ENCODE results near the gene ZNF692.

DNA sequence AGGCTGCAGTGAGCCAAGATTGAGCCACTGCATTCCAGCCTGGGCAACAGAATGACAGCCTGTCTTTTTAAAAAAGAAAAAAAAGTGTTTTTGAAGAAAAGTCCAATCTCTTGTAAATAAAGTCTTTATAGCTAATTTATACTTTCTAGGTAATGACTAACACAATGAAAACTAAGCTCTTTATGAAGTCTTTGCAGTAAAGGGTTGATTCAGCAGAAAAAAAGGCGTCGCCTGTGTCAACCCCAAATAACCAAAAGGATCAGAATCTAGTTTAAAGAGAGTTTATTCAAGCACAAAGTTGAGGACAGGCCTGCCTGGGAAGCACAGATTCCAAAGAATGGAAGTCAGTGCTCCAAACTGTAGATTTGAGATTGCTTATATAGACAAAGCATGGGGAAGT is 32.9 kb upstream of the ZNF692 start:
- TF ChIP-seq, protein P1, sequence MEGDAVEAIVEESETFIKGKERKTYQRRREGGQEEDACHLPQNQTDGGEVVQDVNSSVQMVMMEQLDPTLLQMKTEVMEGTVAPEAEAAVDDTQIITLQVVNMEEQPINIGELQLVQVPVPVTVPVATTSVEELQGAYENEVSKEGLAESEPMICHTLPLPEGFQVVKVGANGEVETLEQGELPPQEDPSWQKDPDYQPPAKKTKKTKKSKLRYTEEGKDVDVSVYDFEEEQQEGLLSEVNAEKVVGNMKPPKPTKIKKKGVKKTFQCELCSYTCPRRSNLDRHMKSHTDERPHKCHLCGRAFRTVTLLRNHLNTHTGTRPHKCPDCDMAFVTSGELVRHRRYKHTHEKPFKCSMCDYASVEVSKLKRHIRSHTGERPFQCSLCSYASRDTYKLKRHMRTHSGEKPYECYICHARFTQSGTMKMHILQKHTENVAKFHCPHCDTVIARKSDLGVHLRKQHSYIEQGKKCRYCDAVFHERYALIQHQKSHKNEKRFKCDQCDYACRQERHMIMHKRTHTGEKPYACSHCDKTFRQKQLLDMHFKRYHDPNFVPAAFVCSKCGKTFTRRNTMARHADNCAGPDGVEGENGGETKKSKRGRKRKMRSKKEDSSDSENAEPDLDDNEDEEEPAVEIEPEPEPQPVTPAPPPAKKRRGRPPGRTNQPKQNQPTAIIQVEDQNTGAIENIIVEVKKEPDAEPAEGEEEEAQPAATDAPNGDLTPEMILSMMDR (IDR thresholded peaks at IDR 0.05; ENCODE audit: low read depth, low read length, missing input control): no peak
- TF ChIP-seq, protein P2, sequence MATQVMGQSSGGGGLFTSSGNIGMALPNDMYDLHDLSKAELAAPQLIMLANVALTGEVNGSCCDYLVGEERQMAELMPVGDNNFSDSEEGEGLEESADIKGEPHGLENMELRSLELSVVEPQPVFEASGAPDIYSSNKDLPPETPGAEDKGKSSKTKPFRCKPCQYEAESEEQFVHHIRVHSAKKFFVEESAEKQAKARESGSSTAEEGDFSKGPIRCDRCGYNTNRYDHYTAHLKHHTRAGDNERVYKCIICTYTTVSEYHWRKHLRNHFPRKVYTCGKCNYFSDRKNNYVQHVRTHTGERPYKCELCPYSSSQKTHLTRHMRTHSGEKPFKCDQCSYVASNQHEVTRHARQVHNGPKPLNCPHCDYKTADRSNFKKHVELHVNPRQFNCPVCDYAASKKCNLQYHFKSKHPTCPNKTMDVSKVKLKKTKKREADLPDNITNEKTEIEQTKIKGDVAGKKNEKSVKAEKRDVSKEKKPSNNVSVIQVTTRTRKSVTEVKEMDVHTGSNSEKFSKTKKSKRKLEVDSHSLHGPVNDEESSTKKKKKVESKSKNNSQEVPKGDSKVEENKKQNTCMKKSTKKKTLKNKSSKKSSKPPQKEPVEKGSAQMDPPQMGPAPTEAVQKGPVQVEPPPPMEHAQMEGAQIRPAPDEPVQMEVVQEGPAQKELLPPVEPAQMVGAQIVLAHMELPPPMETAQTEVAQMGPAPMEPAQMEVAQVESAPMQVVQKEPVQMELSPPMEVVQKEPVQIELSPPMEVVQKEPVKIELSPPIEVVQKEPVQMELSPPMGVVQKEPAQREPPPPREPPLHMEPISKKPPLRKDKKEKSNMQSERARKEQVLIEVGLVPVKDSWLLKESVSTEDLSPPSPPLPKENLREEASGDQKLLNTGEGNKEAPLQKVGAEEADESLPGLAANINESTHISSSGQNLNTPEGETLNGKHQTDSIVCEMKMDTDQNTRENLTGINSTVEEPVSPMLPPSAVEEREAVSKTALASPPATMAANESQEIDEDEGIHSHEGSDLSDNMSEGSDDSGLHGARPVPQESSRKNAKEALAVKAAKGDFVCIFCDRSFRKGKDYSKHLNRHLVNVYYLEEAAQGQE (IDR thresholded peaks at IDR 0.05): no peak
- TF ChIP-seq TAF1 (conservative IDR thresholded peaks at IDR 0.05): no peak
- TF ChIP-seq EGR1 (IDR thresholded peaks at IDR 0.05; ENCODE audit: low read depth in 2 of 2): no peak
- TF ChIP-seq, protein P3, sequence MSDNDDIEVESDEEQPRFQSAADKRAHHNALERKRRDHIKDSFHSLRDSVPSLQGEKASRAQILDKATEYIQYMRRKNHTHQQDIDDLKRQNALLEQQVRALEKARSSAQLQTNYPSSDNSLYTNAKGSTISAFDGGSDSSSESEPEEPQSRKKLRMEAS (IDR thresholded peaks at IDR 0.05): no peak
- TF ChIP-seq, protein P4, sequence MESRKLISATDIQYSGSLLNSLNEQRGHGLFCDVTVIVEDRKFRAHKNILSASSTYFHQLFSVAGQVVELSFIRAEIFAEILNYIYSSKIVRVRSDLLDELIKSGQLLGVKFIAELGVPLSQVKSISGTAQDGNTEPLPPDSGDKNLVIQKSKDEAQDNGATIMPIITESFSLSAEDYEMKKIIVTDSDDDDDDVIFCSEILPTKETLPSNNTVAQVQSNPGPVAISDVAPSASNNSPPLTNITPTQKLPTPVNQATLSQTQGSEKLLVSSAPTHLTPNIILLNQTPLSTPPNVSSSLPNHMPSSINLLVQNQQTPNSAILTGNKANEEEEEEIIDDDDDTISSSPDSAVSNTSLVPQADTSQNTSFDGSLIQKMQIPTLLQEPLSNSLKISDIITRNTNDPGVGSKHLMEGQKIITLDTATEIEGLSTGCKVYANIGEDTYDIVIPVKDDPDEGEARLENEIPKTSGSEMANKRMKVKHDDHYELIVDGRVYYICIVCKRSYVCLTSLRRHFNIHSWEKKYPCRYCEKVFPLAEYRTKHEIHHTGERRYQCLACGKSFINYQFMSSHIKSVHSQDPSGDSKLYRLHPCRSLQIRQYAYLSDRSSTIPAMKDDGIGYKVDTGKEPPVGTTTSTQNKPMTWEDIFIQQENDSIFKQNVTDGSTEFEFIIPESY (IDR thresholded peaks at IDR 0.05): no peak
- TF ChIP-seq FOXA1 (IDR thresholded peaks at IDR 0.05): no peak
- TF ChIP-seq SP1 (IDR thresholded peaks at IDR 0.05): no peak
- TF ChIP-seq JUND (IDR thresholded peaks at IDR 0.05): no peak
- no peak for TF ChIP-seq RAD21 (IDR thresholded peaks at IDR 0.05)
- no peak for TF ChIP-seq NR2F2 (IDR thresholded peaks at IDR 0.05)
- TF ChIP-seq RXRA (IDR thresholded peaks at IDR 0.05): no peak
